Measurements from ENCODE around the gene SERPINA1.

DNA sequence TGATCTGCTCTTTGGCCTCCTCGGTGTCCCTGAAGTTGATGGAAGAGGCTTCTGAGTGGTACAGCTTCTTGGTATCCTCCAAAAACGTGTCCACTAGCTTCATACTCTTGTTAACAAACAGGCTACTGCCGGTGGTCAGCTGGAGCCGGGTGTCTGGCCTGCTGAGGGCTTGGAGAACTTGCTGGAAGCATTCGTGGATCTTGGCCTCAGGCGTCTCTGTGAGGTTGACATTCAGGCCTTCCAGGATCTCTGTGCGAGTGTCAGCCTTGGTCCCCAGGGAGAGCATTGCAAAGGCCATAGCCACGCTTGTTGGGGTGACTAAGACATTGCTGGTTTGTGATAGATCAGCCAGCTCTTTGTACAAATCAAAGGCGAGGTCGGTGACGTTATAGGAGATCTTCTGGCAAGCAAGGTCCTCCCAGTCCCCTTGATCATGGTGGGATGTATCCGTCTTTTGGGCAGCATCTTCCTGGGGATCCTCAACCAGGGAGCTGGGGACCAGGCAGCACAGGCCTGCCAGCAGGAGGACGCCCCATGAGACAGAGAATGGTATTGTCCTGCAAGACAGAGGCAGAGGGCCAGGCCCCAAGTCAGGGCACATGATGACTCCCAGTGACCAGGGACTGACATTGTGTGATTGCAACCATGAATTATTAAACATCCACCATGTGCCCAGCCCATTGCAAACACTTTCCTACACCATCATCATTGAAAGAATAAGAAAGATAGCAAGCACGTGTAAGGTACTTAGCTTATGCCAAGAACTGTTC, 22.1 kb downstream of the SERPINA1 start, which contains the start of gene SERPINA2:
- TF ChIP-seq, protein P1, sequence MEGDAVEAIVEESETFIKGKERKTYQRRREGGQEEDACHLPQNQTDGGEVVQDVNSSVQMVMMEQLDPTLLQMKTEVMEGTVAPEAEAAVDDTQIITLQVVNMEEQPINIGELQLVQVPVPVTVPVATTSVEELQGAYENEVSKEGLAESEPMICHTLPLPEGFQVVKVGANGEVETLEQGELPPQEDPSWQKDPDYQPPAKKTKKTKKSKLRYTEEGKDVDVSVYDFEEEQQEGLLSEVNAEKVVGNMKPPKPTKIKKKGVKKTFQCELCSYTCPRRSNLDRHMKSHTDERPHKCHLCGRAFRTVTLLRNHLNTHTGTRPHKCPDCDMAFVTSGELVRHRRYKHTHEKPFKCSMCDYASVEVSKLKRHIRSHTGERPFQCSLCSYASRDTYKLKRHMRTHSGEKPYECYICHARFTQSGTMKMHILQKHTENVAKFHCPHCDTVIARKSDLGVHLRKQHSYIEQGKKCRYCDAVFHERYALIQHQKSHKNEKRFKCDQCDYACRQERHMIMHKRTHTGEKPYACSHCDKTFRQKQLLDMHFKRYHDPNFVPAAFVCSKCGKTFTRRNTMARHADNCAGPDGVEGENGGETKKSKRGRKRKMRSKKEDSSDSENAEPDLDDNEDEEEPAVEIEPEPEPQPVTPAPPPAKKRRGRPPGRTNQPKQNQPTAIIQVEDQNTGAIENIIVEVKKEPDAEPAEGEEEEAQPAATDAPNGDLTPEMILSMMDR (conservative IDR thresholded peaks at IDR 0.05 in 1 of 2, IDR thresholded peaks at IDR 0.05 in 1 of 2; ENCODE audit: low read depth in 1 of 2, low read length in 2 of 2) = no peak
- TF ChIP-seq EZH2 (IDR thresholded peaks at IDR 0.05; ENCODE audit: low read length, missing control alignments) = no peak
